Neural progenitor cell (in vitro differentiated cells): ENCODE results near the gene KIF1B. TPM values are rescaled to one million over a fixed set of nuclear protein-coding genes. Genes with fewer than 3 reads are reported as not detected.
"Not testable (repeated sequence)": the region's sequence is repeated elsewhere in the genome, so short reads cannot be mapped to it uniquely, and the experiment has no call there.

Source experiments
- DNase-seq: peaks from one replicate; pipeline ENCODE4 v3.0.0-alpha.2; 2016; ENCODE audit warnings: low spot score
- H2AFZ ChIP-seq: fragments of 200-600 bp; sonication (generic); replicated peaks from 2 replicates; pipeline ENCODE4 v1.6.1; 2016; ENCODE audit warnings: antibody characterized with exemption
- H3F3A ChIP-seq: fragments of 200-600 bp; sonication (generic); 2 replicates; pipeline ENCODE4 v1.6.1; 2016; ENCODE audit warnings: antibody characterized with exemption, low read depth
- H3K27ac ChIP-seq: fragments of 200-600 bp; sonication (generic); 2 replicates; pipeline ENCODE4 v1.5.1; 2016; ENCODE audit warnings: mild to moderate bottlenecking
- H3K27me3 ChIP-seq: fragments of 200-600 bp; sonication (generic); 2 replicates; pipeline ENCODE4 v1.6.1; 2016; ENCODE audit warnings: mild to moderate bottlenecking, moderate library complexity
- H3K36me3 ChIP-seq: fragments of 200-600 bp; sonication (generic); 2 replicates; pipeline ENCODE4 v1.5.1; 2016
- H3K4me1 ChIP-seq: fragments of 200-600 bp; sonication (generic); 2 replicates; pipeline ENCODE4 v1.6.1; 2016; ENCODE audit warnings: mixed run types
- H3K4me2 ChIP-seq: fragments of 200-600 bp; sonication (generic); 2 replicates; pipeline ENCODE4 v1.6.1; 2016
- H3K4me3 ChIP-seq: fragments of 200-600 bp; sonication (generic); 2 replicates; pipeline ENCODE4 v1.5.1; 2016
- H3K79me2 ChIP-seq: fragments of 200-600 bp; sonication (generic); 2 replicates; pipeline ENCODE4 v1.6.1; 2016; ENCODE audit warnings: low read depth
- H3K9ac ChIP-seq: fragments of 200-600 bp; sonication (generic); 2 replicates; pipeline ENCODE4 v1.6.1; 2016
- H3K9me3 ChIP-seq: fragments of 200-600 bp; sonication (generic); 2 replicates; pipeline ENCODE4 v1.5.1; 2016; ENCODE audit warnings: low read depth
- H4K20me1 ChIP-seq: fragments of 200-600 bp; sonication (generic); 2 replicates; pipeline ENCODE4 v1.6.1; 2016; ENCODE audit warnings: low read depth
- H3K27ac Mint-ChIP-seq: 3 replicates; pipeline ENCODE4 v1.8.0; 2021; ENCODE audit warnings: mixed read lengths
- H3K27me3 Mint-ChIP-seq: 2 replicates; pipeline ENCODE4 v1.8.0; 2022; ENCODE audit warnings: low read depth, mild to moderate bottlenecking, inconsistent platforms, moderate library complexity, mixed read lengths; ENCODE audit not compliant: insufficient read depth
- H3K36me3 Mint-ChIP-seq: 3 replicates; pipeline ENCODE4 v1.8.0; 2021; ENCODE audit warnings: mixed read lengths
- H3K4me1 Mint-ChIP-seq: 3 replicates; pipeline ENCODE4 v1.8.0; 2021; ENCODE audit warnings: mixed read lengths
- H3K4me3 Mint-ChIP-seq: 3 replicates; pipeline ENCODE4 v1.8.0; 2021; ENCODE audit warnings: mild to moderate bottlenecking, moderate library complexity, mixed read lengths
- H3K9me3 Mint-ChIP-seq: 3 replicates; pipeline ENCODE4 v1.8.0; 2020; ENCODE audit warnings: mixed read lengths
- CTCF ChIP-seq: fragments of 200-600 bp; sonication (generic); IDR thresholded peaks from 2 replicates; pipeline ENCODE4 v1.5.1; 2017; ENCODE audit warnings: antibody characterized with exemption, mild to moderate bottlenecking
- EZH2 ChIP-seq: fragments of 200-600 bp; sonication (generic); IDR thresholded peaks from 2 replicates; pipeline ENCODE4 v1.6.1; 2017; ENCODE audit warnings: antibody characterized with exemption, mild to moderate bottlenecking, moderate library complexity
- EZH2phosphoT487 ChIP-seq: fragments of 200-600 bp; sonication (generic); IDR thresholded peaks from 2 replicates; pipeline ENCODE4 v1.6.1; 2017; ENCODE audit warnings: antibody characterized with exemption
- total RNA-seq: library from RNA; depleted of rRNA; stranded (reverse); fragments of >200 nt; gene quantifications from 2 replicates; pipeline ENCODE4 v1.2.3, GENCODE V29; 2015; ENCODE audit warnings: low replicate concordance

The KIF1B gene
- total RNA-seq, 1 donor from 2014 or later: 52.0 TPM

GRCh38 chr1:10216090-10216749 lies 5.8 kb downstream of the KIF1B start:
- H3K27ac Mint-ChIP-seq: no peak overlapping the region
- Histone ChIP-seq H3K79me2 (peaks cover 100% of the 10 kb centered on the region), H4K20me1 (peaks cover 99% of the 10 kb centered on the region), H3K4me2 (peak overlapping the region; percentile 27), H3F3A (peaks cover 28% of the 10 kb centered on the region), H3K9ac (no peak overlapping the region), H3K27me3 (no peaks in the 10 kb centered on the region), H3K4me1 (peaks cover 30% of the 10 kb centered on the region), H3K27ac (no peak overlapping the region), H3K9me3 (no peaks in the 10 kb centered on the region), H3K36me3 (no peaks in the 10 kb centered on the region), H3K4me3 (no peak overlapping the region), H2AFZ (no peak overlapping the region)
- peaks cover 46% of the 10 kb centered on the region for H3K4me1 Mint-ChIP-seq
- no peak for TF ChIP-seq EZH2
- TF ChIP-seq EZH2phosphoT487: no peak
- no peak for TF ChIP-seq CTCF
- H3K36me3 Mint-ChIP-seq: peaks cover 6% of the 10 kb centered on the region
- no peaks in the 10 kb centered on the region for H3K9me3 Mint-ChIP-seq
- no peak for DNase-seq
- peaks cover 2% of the 10 kb centered on the region for H3K27me3 Mint-ChIP-seq
- no peak overlapping the region for H3K4me3 Mint-ChIP-seq

- no peaks in the 10 kb centered on the region for H3K27me3 ChIP-seq
- TF ChIP-seq EZH2 (no peak), EZH2phosphoT487 (no peak), CTCF (no peak)
- no peak overlapping the region for H3K27ac ChIP-seq
- H3K4me3 Mint-ChIP-seq: no peak overlapping the region
- H3K36me3 ChIP-seq: no peaks in the 10 kb centered on the region
- peaks cover 5% of the 10 kb centered on the region for H3K9me3 Mint-ChIP-seq
- peaks cover 16% of the 10 kb centered on the region for H3K4me1 ChIP-seq
- peaks cover 36% of the 10 kb centered on the region for H3K4me1 Mint-ChIP-seq
- DNase-seq: no peak
- no peak overlapping the region for H2AFZ ChIP-seq
- H3K4me2 ChIP-seq: no peak overlapping the region
- peak overlapping the region; percentile 75 for H3K27ac Mint-ChIP-seq
- H4K20me1 ChIP-seq: peaks cover 98% of the 10 kb centered on the region
- H3K9ac ChIP-seq: no peak overlapping the region
- H3K27me3 Mint-ChIP-seq: peaks cover 2% of the 10 kb centered on the region
- H3K9me3 ChIP-seq: no peaks in the 10 kb centered on the region
- peaks cover 18% of the 10 kb centered on the region for H3K36me3 Mint-ChIP-seq
- peaks cover 18% of the 10 kb centered on the region for H3F3A ChIP-seq
- no peak overlapping the region for H3K4me3 ChIP-seq
- H3K79me2 ChIP-seq: peaks cover 100% of the 10 kb centered on the region
Measured at GRCh38 chr1:10217748-10218441, 7.5 kb downstream of the KIF1B start.

- peaks cover 81% of the 10 kb centered on the region for H4K20me1 ChIP-seq
Measured at GRCh38 chr1:10220200-10220599, 9.8 kb downstream of the KIF1B start.

GRCh38 chr1:10220657-10221056 lies 10.3 kb downstream of the KIF1B start:
- H3K27me3 Mint-ChIP-seq, H3K36me3 ChIP-seq, H3K4me3 Mint-ChIP-seq, H3K27ac ChIP-seq, H3K9ac ChIP-seq, H3K4me2 ChIP-seq, H3K9me3 ChIP-seq, H3K27ac Mint-ChIP-seq, DNase-seq, H3K4me3 ChIP-seq, H2AFZ ChIP-seq, H3K4me1 ChIP-seq, H3K27me3 ChIP-seq: not testable (repeated sequence)
- Histone ChIP-seq H3K79me2 (peaks cover 100% of the 10 kb centered on the region), H4K20me1 (peaks cover 79% of the 10 kb centered on the region), H3F3A (peaks cover 10% of the 10 kb centered on the region)
- Mint-ChIP-seq H3K9me3 (peaks cover 21% of the 10 kb centered on the region), H3K4me1 (peaks cover 20% of the 10 kb centered on the region), H3K36me3 (peaks cover 24% of the 10 kb centered on the region)

More at GRCh38 chr1:10220200-10220599, 9.8 kb downstream of the KIF1B start:
- Mint-ChIP-seq H3K36me3 (peaks cover 21% of the 10 kb centered on the region), H3K4me3 (no peak overlapping the region), H3K9me3 (peaks cover 17% of the 10 kb centered on the region), H3K4me1 (peaks cover 24% of the 10 kb centered on the region), H3K27ac (no peak overlapping the region), H3K27me3 (peaks cover 2% of the 10 kb centered on the region)
- H3K9me3 ChIP-seq: no peaks in the 10 kb centered on the region
- no peak overlapping the region for H3K4me3 ChIP-seq
- no peaks in the 10 kb centered on the region for H3K27me3 ChIP-seq
- peaks cover 100% of the 10 kb centered on the region for H3K79me2 ChIP-seq
- H2AFZ ChIP-seq: no peak overlapping the region
- no peak overlapping the region for H3K9ac ChIP-seq
- DNase-seq: no peak
- TF ChIP-seq EZH2phosphoT487: no peak
- no peak for TF ChIP-seq CTCF
- TF ChIP-seq EZH2: no peak
- H3F3A ChIP-seq: peaks cover 8% of the 10 kb centered on the region
- H3K4me1 ChIP-seq: peaks cover 5% of the 10 kb centered on the region
- H3K27ac ChIP-seq: no peak overlapping the region
- H3K36me3 ChIP-seq: no peaks in the 10 kb centered on the region
- no peak overlapping the region for H3K4me2 ChIP-seq
